Fibroblast of lung (primary cell): ENCODE measurements around the gene NRF1. TPM values are rescaled to one million over a fixed set of nuclear protein-coding genes. Genes with fewer than 3 reads are reported as not detected.

Source experiments
- DNase-seq, 2 donors: peaks; one replicate each; pipeline versions ENCODE4 v3.0.0 to v3.0.0-alpha.2; 2010; ENCODE audit warnings: low read depth in 2 of 2
- H2AFZ ChIP-seq: 2 replicates; pipeline ENCODE4 v1.5.1; 2012; ENCODE audit warnings: low read length, control low read depth, inconsistent platforms
- H3K27ac ChIP-seq: 2 replicates; pipeline ENCODE4 v1.5.1; 2011; ENCODE audit warnings: low read length, control low read depth; ENCODE audit not compliant: insufficient read depth
- H3K27me3 ChIP-seq: 2 replicates; pipeline ENCODE4 v1.5.1; 2011; ENCODE audit warnings: mild to moderate bottlenecking, low read length; ENCODE audit not compliant: control insufficient read depth, insufficient read depth
- H3K36me3 ChIP-seq: 2 replicates; pipeline ENCODE4 v1.5.1; 2011; ENCODE audit warnings: low read length; ENCODE audit not compliant: control insufficient read depth, insufficient read depth
- H3K4me1 ChIP-seq: 2 replicates; pipeline ENCODE4 v1.5.1; 2011; ENCODE audit warnings: low read length; ENCODE audit not compliant: control insufficient read depth, insufficient read depth; ENCODE audit errors: extremely low read depth
- H3K4me2 ChIP-seq: 2 replicates; pipeline ENCODE4 v1.5.1; 2011; ENCODE audit warnings: low read length, control low read depth; ENCODE audit not compliant: insufficient read depth; ENCODE audit errors: extremely low read depth
- H3K4me3 ChIP-seq, 4 experiments: fragments of 200-600 bp in 1 of 4; sonication (generic) in 1 of 4; replicated peaks in 1 of 4; 2 replicates each; pipeline ENCODE4 v1.5.1; 2011 to 2016; ENCODE audit warnings: low read length in 4 of 4, low read depth in 3 of 4, mild to moderate bottlenecking in 3 of 4, control low read depth in 2 of 4, inconsistent platforms in 1 of 4, mixed read lengths in 1 of 4; ENCODE audit not compliant: insufficient read depth in 1 of 4; ENCODE audit errors: control extremely low read depth in 1 of 4
- H3K79me2 ChIP-seq: 2 replicates; pipeline ENCODE4 v1.5.1; 2012; ENCODE audit warnings: mild to moderate bottlenecking, low read length, inconsistent platforms; ENCODE audit not compliant: control insufficient read depth, insufficient read depth
- H3K9ac ChIP-seq: 2 replicates; pipeline ENCODE4 v1.5.1; 2011; ENCODE audit warnings: mild to moderate bottlenecking, low read length, control low read depth; ENCODE audit not compliant: insufficient read depth
- H3K9me3 ChIP-seq: 2 replicates; pipeline ENCODE4 v1.5.1; 2012; ENCODE audit warnings: low read depth, low read length; ENCODE audit not compliant: control insufficient read depth, insufficient read depth
- H4K20me1 ChIP-seq: 2 replicates; pipeline ENCODE4 v1.5.1; 2011; ENCODE audit warnings: low read length; ENCODE audit not compliant: control insufficient read depth, insufficient read depth; ENCODE audit errors: extremely low read depth
- CTCF ChIP-seq, 2 donors: IDR thresholded peaks in 1 of 2; conservative IDR thresholded peaks in 1 of 2; 1 replicate in 1 of 2; 2 replicates in 1 of 2; pipeline ENCODE4 v1.5.1; 2011 to 2012; ENCODE audit warnings: low read length in 2 of 2, control low read depth in 1 of 2, inconsistent platforms in 1 of 2, low read depth in 1 of 2, mild to moderate bottlenecking in 1 of 2
- EZH2 ChIP-seq: IDR thresholded peaks from 2 replicates; pipeline ENCODE4 v1.5.1; 2012; ENCODE audit warnings: low read length, control low read depth, mild to moderate bottlenecking; ENCODE audit errors: missing control alignments
- polyA plus RNA-seq, 2 donors: library from polyadenylated mRNA; depleted of rRNA in 1 of 2; stranded (reverse) in 1 of 2; unstranded in 1 of 2; fragments of >200 nt; gene quantifications; 2 replicates each; pipeline ENCODE4 v1.2.1, GENCODE V29; 2011 to 2012; ENCODE audit warnings: missing spikeins in 1 of 2
- total RNA-seq: library from RNA; depleted of rRNA; stranded (reverse); fragments of >200 nt; gene quantifications from 2 replicates; pipeline ENCODE4 v1.2.1, GENCODE V29; 2014

Gene NRF1
- total and polyA plus RNA-seq, 2 donors (not counting 1 experiment from before 2014, with no cell fraction given) = 7.3 to 15.5 TPM

DNA sequence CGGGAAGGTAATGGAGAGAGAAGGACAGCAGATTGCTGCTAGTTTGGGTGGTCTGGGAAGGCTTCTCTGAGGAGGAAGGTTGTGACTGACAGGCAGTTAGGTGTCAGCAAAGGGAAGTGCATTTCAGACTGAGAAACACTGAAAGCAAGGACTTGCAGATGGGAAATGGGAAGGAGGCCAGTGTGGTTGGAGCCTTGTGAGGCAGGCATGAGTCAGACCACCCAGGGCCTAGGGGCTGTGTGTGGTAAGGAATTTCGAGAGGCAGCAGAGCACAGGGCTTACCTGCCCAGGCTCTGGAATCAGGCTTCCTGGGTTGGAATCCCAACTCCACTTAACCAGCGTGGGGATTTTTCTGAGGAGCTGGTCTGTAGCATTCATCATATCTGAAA lies 53.5 kb downstream of the NRF1 start:
- peaks cover 3% of the 10 kb centered on the region for H3K36me3 ChIP-seq
- TF ChIP-seq EZH2 (no peak), CTCF (conservative IDR thresholded peaks at IDR 0.05 in 1 of 2, IDR thresholded peaks at IDR 0.05 in 1 of 2; ENCODE audit: low read depth in 1 of 2, low read length in 2 of 2) (no peak)
- no peak overlapping the region for H3K27ac ChIP-seq
- peaks cover 8% of the 10 kb centered on the region for H3K4me1 ChIP-seq
- H3K4me3 ChIP-seq = no peak overlapping the region
- no peaks in the 10 kb centered on the region for H3K9me3 ChIP-seq
- no peaks in the 10 kb centered on the region for H3K79me2 ChIP-seq
- no peaks in the 10 kb centered on the region for H4K20me1 ChIP-seq
- H2AFZ ChIP-seq = no peak overlapping the region
- H3K4me2 ChIP-seq = peak overlapping the region; percentile 42
- H3K27me3 ChIP-seq = no peaks in the 10 kb centered on the region
- H3K9ac ChIP-seq = no peak overlapping the region
- peak; percentile 94 to 98 for DNase-seq

DNA sequence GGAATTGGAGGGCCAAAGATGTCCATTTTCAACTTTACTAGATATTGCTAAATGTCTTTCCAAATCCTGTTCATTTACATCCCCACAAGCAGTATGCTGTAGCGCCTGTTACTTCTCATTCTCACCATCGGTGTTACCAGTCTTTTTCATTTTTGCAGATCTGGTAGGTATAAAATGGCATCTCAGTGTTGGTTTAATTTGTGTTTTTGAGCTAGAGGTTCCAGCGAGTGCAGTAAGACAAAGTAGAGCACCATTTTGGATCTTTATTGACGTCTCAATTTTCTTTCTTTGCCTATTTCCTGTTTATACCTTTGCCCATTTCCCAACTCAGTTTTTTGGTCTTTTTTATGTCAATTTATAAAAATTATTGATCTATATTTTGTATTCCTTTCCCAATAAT lies 55.6 kb downstream of the NRF1 start:
- Histone ChIP-seq H3K27me3 (no peaks in the 10 kb centered on the region), H3K4me2 (no peak overlapping the region), H3K4me3 (no peak overlapping the region), H3K9ac (no peak overlapping the region), H3K36me3 (no peaks in the 10 kb centered on the region), H3K79me2 (no peaks in the 10 kb centered on the region), H3K4me1 (peaks cover 8% of the 10 kb centered on the region), H4K20me1 (no peaks in the 10 kb centered on the region), H3K27ac (no peak overlapping the region), H2AFZ (no peak overlapping the region), H3K9me3 (no peaks in the 10 kb centered on the region)
- DNase-seq = no peak
- TF ChIP-seq CTCF (conservative IDR thresholded peaks at IDR 0.05 in 1 of 2, IDR thresholded peaks at IDR 0.05 in 1 of 2; ENCODE audit: low read depth in 1 of 2, low read length in 2 of 2) (no peak), EZH2 (no peak)

- Histone ChIP-seq H2AFZ (no peak overlapping the region), H3K27ac (no peak overlapping the region), H3K4me2 (no peak overlapping the region), H3K36me3 (no peaks in the 10 kb centered on the region), H3K27me3 (no peaks in the 10 kb centered on the region), H3K79me2 (no peaks in the 10 kb centered on the region), H3K9me3 (no peaks in the 10 kb centered on the region), H4K20me1 (no peaks in the 10 kb centered on the region), H3K4me1 (peaks cover 8% of the 10 kb centered on the region), H3K4me3 (no peak overlapping the region), H3K9ac (no peak overlapping the region)
- TF ChIP-seq EZH2 (no peak), CTCF (conservative IDR thresholded peaks at IDR 0.05 in 1 of 2, IDR thresholded peaks at IDR 0.05 in 1 of 2; ENCODE audit: low read depth in 1 of 2, low read length in 2 of 2) (no peak)
- no peak for DNase-seq
Observed at GRCh38 chr7:129667551-129667950, 56.0 kb downstream of the NRF1 start.
